Hindlimb muscle (tissue), 1 donor: ENCODE data around the gene ROM1. TPM values are rescaled to one million over a fixed set of nuclear protein-coding genes. Genes with fewer than 3 reads are reported as not detected.
"Not testable (repeated sequence)": the region's sequence is repeated elsewhere in the genome, so short reads cannot be mapped to it uniquely, and the experiment has no call there.

Experiments used
- DNase-seq: peaks from one replicate; pipeline ENCODE4 v3.0.0-alpha.2; 2013
- polyA plus RNA-seq: library from polyadenylated mRNA; unstranded; fragments of 120-200 nt; gene quantifications from one replicate; pipeline ENCODE4 v1.2.1, GENCODE V29; 2013; ENCODE audit not compliant: insufficient read length

Gene ROM1, protein sequence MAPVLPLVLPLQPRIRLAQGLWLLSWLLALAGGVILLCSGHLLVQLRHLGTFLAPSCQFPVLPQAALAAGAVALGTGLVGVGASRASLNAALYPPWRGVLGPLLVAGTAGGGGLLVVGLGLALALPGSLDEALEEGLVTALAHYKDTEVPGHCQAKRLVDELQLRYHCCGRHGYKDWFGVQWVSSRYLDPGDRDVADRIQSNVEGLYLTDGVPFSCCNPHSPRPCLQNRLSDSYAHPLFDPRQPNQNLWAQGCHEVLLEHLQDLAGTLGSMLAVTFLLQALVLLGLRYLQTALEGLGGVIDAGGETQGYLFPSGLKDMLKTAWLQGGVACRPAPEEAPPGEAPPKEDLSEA
- polyA plus RNA-seq = 0.90 TPM

- DNase-seq = peak; percentile 85
These were observed at the start of gene ROM1, which contains the start of gene EML3 for GRCh38 chr11:62612366-62613290. Gene ROM1, plus strand, starts transcription at chr11:62613257. Its CDS starts 25 bp downstream, at chr11:62613282. Gene EML3, minus strand, starts transcription at chr11:62612775. Its CDS starts 318 bp downstream, at chr11:62612457.

DNA sequence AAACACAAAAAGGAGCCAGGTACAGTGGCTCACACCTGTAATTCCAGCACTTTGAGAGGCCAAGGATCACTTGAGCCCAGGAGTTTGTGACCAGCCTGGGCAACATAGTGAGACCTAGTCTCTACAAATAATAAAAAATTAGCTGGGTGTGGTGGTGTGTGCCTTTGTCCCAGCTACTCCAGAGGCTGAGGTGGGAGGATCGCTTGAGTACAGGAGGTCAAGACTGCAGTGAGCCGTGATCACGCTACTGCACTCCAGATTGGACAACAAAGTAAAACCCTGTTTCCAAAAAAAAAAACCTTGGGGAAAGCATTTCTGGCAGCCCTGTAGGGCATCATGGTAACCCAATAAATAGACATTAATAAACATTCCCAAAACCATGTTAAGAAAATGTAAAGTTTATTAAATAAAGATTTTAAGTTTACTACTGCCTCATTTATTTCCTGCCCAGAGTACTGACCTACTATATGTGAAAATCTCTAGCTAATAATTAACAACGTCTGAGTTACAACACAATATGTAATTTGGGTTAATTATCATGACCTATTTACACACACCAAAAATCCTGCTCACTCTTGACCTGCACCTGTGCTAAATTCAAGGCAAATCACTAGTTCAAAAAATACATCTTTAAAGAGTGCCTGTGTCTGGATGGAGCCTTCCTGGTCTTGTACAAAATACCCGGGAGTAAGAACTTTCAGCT is 47.8 kb upstream of the ROM1 start:
- no peak for DNase-seq

DNA sequence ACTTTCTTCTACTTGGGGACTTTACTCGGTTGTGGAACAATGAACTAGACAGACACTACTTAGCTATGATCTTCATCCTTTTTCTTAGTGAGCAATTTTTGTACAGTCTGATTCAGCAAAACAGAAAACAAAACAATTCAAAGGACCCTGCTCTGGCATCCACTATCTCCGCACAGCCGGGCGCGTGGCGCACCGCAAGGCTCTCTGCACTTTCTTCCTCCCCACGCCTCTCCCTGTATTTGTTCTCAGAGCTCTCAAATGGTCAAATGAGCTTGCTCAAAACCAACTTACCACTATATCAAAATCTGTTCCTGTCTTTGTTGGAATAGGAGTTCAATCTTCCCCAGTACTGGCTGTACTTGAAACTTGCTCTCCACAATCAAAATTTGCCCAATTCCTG is 46.8 kb upstream of the ROM1 start:
- no peak for DNase-seq

GRCh38 chr11:62567018-62567633 is 45.9 kb upstream of the ROM1 start:
- DNase-seq = no peak

DNA sequence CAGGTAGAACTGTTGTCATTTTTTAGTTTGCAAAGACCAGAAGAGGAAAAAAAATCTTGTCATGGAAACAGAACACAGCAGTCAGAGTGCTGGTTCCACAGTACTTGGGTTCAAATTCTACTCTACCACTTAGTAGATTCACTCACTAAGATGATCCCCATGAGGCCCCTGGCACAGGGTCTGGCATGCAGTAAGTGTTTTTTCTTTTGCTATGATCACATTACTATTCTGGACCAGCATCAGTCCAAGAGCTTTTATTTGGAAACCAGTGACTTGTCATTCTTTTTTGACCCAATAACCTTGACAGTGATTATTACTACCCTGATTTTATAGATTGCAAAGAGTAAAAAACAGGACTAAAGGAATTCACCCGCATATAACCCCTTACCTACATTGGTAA is 43.4 kb upstream of the ROM1 start:
- DNase-seq = no peak

GRCh38 chr11:62570903-62571302 is 42.2 kb upstream of the ROM1 start:
- not testable (repeated sequence) for DNase-seq

- DNase-seq = not testable (repeated sequence)
These were observed 41.6 kb upstream of the ROM1 start for GRCh38 chr11:62571493-62571892.

DNA sequence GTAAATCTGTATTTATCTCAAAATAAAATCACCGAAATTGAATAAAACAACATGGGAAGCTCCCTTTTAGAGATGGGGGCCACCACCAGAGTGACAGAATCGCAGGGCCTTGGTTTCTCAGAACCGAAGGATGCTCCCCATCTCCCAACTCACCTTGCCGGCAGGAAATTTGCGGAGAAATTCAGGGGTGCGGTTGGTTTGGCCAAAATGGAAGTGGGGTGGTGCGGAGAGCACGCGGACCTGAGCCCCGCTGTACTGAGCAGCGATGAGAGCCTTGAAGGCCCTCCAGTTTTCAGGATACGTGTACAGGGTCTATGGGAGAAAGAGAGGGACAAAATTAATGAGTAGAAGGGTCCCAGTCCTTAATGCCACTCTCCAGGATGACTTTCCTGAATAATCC is 40.6 kb upstream of the ROM1 start:
- no peak for DNase-seq

DNA sequence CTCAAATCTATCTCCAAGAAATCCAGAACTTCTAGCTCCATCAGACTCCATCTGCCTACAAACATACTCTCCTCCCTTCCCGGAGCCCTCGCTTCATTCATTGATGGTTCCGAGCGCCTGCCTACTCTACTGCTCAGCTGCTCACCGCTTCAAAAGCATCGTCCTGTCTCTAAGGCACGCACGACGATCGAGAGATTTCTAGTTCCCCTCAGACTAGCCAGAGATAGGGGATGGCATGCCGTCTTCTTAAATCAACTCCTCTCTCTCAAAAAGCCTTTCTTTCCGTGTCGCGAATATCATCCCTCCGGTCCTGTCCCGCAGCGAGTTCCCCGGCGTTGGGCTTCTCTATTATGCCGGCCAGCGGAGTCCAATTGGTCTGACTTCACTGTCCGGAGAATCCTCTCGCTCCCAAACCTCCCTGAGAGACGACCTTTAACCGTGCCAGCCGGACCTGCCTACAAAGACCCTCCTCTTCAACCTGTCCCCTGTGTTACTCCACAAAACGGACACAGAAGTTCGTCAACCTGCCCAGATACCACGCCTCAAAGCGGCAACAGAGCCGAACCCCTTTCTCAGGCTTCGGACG is 40.0 kb upstream of the ROM1 start:
- DNase-seq = no peak

DNA sequence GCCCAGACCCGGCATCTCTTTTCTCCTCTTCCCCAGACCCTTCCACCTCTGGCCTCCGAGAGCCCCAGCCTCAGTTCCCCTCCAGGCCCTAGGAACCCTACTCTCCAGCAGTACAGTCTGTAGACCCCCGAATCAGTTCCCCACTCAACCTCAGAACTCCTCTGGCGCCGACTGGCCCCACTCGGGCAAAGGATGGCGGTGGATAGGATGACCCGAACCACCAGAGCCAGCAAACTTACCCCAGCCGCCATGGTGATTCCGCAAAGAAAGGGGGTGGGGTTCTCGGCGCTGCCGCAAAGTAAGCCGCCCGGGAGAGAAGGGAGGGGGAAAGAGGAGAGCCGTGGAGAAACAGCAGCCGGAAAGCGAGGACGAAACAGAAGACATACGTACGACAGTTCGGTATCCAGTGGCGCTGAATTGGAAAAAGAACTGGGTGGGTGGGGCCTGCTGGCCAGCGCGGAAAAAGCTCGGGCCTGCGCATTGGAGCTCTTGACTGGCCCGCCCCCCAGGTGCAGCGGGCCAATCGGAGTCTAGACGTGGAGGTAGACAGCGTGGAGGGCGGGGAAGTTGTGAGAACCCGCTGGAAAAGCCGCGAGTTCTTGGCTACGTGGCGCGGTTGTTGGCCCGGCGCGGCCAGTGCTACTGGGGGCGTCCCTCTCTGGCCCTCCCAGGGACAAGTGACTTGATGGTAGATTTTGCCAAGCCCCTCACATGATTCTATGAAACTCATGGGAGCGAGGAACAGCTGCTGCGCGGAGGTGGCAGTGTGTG is 39.3 kb upstream of the ROM1 start, which contains the start of gene EEF1G:
Gene EEF1G, minus strand, starts transcription at position 300 of the 771 bp plus-strand sequence. Its CDS starts 49 bp downstream, at position 251.
- DNase-seq = peak; percentile 99

DNA sequence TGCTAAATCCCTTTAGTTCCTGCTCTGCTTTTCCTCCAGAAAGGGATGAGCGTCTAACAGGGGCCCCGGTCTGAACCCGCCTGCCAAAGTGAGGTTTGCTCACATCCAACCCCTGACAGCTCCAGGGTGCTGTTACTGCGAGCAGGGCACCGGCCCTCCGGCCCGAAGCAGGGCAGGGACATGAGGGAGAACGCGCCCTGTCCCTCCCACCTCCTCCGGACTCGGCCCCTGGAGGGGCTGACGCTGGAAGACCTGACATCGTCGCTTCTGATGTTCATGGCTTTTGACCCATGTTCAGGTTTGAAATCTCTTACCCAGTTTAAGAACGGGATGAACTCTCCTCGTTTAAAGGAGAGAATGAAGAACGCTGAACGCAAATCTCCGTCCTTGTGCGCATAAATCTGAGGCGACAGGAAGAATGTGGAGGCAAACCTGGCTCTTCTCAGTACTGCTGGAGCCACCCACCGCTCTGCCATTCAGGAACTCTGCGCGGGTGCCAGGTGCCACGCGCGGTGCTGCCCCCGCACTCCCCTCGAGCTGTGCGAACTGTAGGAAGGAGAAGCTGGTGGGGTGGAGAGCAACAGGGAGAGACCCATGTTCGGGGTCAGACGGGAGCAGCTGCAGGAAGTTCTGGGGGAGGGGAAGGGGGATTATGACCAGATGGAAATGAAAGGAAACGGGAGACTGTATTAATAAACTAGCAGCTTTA is 38.5 kb upstream of the ROM1 start:
- DNase-seq = peak; percentile 65

- DNase-seq = no peak
These were observed 37.9 kb upstream of the ROM1 start for GRCh38 chr11:62575156-62575555.

GRCh38 chr11:62575837-62576236 is 37.2 kb upstream of the ROM1 start:
- DNase-seq = no peak

GRCh38 chr11:62577046-62577714 is 35.9 kb upstream of the ROM1 start:
- DNase-seq = no peak

DNA sequence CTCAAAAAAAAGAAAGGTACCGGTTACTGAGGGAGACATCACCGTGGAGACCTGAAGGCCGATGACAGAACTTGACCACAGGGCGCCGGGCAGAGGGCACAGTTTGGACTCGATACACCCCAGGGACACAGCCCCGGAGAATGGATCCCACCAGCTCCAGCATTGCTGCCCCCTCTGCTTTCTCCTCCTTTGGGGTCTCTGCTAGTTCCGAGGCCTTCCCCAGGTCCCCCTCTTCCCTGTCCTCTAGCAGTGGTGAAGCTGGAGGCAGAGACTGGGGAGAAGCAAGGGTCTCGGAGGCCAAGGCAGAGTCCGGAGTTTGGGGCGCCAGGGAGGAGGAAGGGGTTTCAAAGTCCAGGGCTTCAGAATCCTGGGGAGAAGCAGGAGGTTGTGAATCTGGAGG is 34.5 kb upstream of the ROM1 start:
- DNase-seq = no peak

DNA sequence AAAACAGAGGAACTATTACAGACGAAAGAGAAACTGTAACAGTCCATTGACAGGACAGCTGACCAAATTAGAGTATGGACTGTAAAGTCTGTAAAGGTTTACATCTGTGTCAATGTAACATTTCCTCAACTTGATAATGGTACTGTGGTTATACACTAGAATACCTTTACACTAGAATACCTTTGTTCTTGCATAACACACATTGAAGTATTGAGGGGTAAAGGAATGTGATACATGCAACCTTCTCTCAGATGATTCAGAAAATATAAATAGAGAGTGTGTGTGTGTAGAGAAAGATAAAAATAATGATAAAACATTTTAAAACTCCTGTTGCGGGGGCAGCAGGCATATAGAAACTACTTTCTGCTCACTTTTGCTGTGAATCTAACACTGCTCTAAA is 33.8 kb upstream of the ROM1 start:
- no peak for DNase-seq

- no peak for DNase-seq
These were observed 31.9 kb upstream of the ROM1 start for GRCh38 chr11:62580959-62581715.

DNA sequence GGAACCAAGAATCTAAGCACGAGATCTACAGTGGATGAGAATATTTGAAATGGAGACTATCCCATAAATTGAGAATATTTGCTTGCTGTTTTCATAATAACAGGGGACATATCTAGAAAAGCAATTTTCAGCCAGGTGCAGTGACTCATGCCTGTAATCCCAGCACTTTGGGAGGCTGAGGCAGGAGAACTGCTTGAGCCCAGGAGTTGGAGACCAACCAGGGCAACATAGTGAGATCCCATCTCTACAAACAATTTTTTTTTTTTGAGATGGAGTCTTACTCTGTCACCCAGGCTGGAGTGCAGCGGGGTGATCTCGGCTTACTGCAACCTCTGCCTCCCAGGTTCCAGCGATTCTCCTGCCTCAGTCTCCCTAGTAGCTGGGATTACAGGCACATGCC is 31.3 kb upstream of the ROM1 start:
- not testable (repeated sequence) for DNase-seq

GRCh38 chr11:62585356-62585755 is 27.7 kb upstream of the ROM1 start:
- DNase-seq = not testable (repeated sequence)
